Activated naive CD8-positive, alpha-beta T cell treated with anti-CD3 and anti-CD28 coated beads for 36 hours (primary cell): ENCODE measurements around the gene CFD. TPM values are rescaled to one million over a fixed set of nuclear protein-coding genes. Genes with fewer than 3 reads are reported as not detected.

ENCODE experiments used
- DNase-seq: peaks from one replicate; pipeline ENCODE4 v3.0.0; 2021
- H3K27ac Mint-ChIP-seq: one replicate; pipeline ENCODE4 v1.8.0; 2022; ENCODE audit warnings: mild to moderate bottlenecking, moderate library complexity, mixed read lengths
- H3K27me3 Mint-ChIP-seq: one replicate; pipeline ENCODE4 v1.8.0; 2022; ENCODE audit warnings: mild to moderate bottlenecking, mixed read lengths
- H3K36me3 Mint-ChIP-seq: one replicate; pipeline ENCODE4 v1.8.0; 2021; ENCODE audit warnings: mild to moderate bottlenecking, mixed read lengths
- H3K4me1 Mint-ChIP-seq: one replicate; pipeline ENCODE4 v1.8.0; 2021; ENCODE audit warnings: mixed read lengths
- H3K4me3 Mint-ChIP-seq: one replicate; pipeline ENCODE4 v1.8.0; 2022; ENCODE audit warnings: mild to moderate bottlenecking, moderate library complexity, mixed read lengths
- H3K9me3 Mint-ChIP-seq: one replicate; pipeline ENCODE4 v1.8.0; 2022; ENCODE audit warnings: mixed read lengths
- total RNA-seq, 2 experiments: library from RNA; stranded (reverse); gene quantifications; one replicate each; pipeline ENCODE4 v1.2.3, GENCODE V29; 2021

CFD gene
- total RNA-seq, 2 experiments from 2014 or later = 1.8 TPM

- H3K27ac Mint-ChIP-seq = peak overlapping the region; percentile 16
- H3K27me3 Mint-ChIP-seq = no peaks in the 10 kb centered on the region
- H3K4me3 Mint-ChIP-seq = no peak overlapping the region
- DNase-seq = peak; percentile 48
- peaks cover 1% of the 10 kb centered on the region for H3K36me3 Mint-ChIP-seq
- peaks cover 7% of the 10 kb centered on the region for H3K4me1 Mint-ChIP-seq
- no peaks in the 10 kb centered on the region for H3K9me3 Mint-ChIP-seq
Measured at GRCh38 chr19:898663-899062, 39.2 kb downstream of the CFD start.

GRCh38 chr19:899336-900042 lies 40.0 kb downstream of the CFD start:
- no peaks in the 10 kb centered on the region for H3K27me3 Mint-ChIP-seq
- H3K4me3 Mint-ChIP-seq = no peak overlapping the region
- no peaks in the 10 kb centered on the region for H3K9me3 Mint-ChIP-seq
- peaks cover 10% of the 10 kb centered on the region for H3K4me1 Mint-ChIP-seq
- peaks cover 1% of the 10 kb centered on the region for H3K36me3 Mint-ChIP-seq
- no peak for DNase-seq
- no peak overlapping the region for H3K27ac Mint-ChIP-seq

- H3K4me1 Mint-ChIP-seq = peaks cover 10% of the 10 kb centered on the region
- no peak overlapping the region for H3K4me3 Mint-ChIP-seq
- no peaks in the 10 kb centered on the region for H3K27me3 Mint-ChIP-seq
- H3K9me3 Mint-ChIP-seq = no peaks in the 10 kb centered on the region
- DNase-seq = no peak
- H3K36me3 Mint-ChIP-seq = peaks cover 1% of the 10 kb centered on the region
- no peak overlapping the region for H3K27ac Mint-ChIP-seq
Measured at GRCh38 chr19:900043-900301, 40.5 kb downstream of the CFD start.

GRCh38 chr19:900302-901111 lies 41.0 kb downstream of the CFD start:
- Mint-ChIP-seq H3K27ac (no peak overlapping the region), H3K4me3 (no peak overlapping the region), H3K4me1 (peaks cover 11% of the 10 kb centered on the region), H3K36me3 (peaks cover 1% of the 10 kb centered on the region), H3K9me3 (no peaks in the 10 kb centered on the region), H3K27me3 (no peaks in the 10 kb centered on the region)
- no peak for DNase-seq

GRCh38 chr19:901216-902092 lies 42.0 kb downstream of the CFD start:
- H3K4me3 Mint-ChIP-seq = no peak overlapping the region
- H3K9me3 Mint-ChIP-seq = no peaks in the 10 kb centered on the region
- peaks cover 17% of the 10 kb centered on the region for H3K4me1 Mint-ChIP-seq
- peaks cover 3% of the 10 kb centered on the region for H3K36me3 Mint-ChIP-seq
- H3K27me3 Mint-ChIP-seq = no peaks in the 10 kb centered on the region
- no peak for DNase-seq
- H3K27ac Mint-ChIP-seq = no peak overlapping the region

- no peaks in the 10 kb centered on the region for H3K9me3 Mint-ChIP-seq
- no peaks in the 10 kb centered on the region for H3K27me3 Mint-ChIP-seq
- H3K4me1 Mint-ChIP-seq = peaks cover 23% of the 10 kb centered on the region
- H3K4me3 Mint-ChIP-seq = no peak overlapping the region
- H3K36me3 Mint-ChIP-seq = peaks cover 3% of the 10 kb centered on the region
- DNase-seq = no peak
- H3K27ac Mint-ChIP-seq = no peak overlapping the region
Measured at GRCh38 chr19:902093-902370, 42.6 kb downstream of the CFD start.

GRCh38 chr19:902446-903226 lies 43.2 kb downstream of the CFD start:
- Mint-ChIP-seq H3K4me3 (no peak overlapping the region), H3K9me3 (no peaks in the 10 kb centered on the region), H3K4me1 (peaks cover 29% of the 10 kb centered on the region)

GRCh38 chr19:903266-903797 lies 43.9 kb downstream of the CFD start:
- H3K9me3 Mint-ChIP-seq = no peaks in the 10 kb centered on the region
- H3K27ac Mint-ChIP-seq = no peak overlapping the region
- no peaks in the 10 kb centered on the region for H3K27me3 Mint-ChIP-seq

More at GRCh38 chr19:902446-903226, 43.2 kb downstream of the CFD start:
- Mint-ChIP-seq H3K27ac (no peak overlapping the region), H3K27me3 (no peaks in the 10 kb centered on the region), H3K36me3 (peaks cover 3% of the 10 kb centered on the region)
- no peak for DNase-seq

GRCh38 chr19:904545-904944 lies 45.1 kb downstream of the CFD start:
- H3K9me3 Mint-ChIP-seq = no peaks in the 10 kb centered on the region
- peaks cover 42% of the 10 kb centered on the region for H3K4me1 Mint-ChIP-seq
- no peak overlapping the region for H3K27ac Mint-ChIP-seq
- H3K4me3 Mint-ChIP-seq = no peak overlapping the region
- no peaks in the 10 kb centered on the region for H3K27me3 Mint-ChIP-seq
- DNase-seq = no peak
- peaks cover 7% of the 10 kb centered on the region for H3K36me3 Mint-ChIP-seq

More at GRCh38 chr19:903266-903797, 43.9 kb downstream of the CFD start:
- Mint-ChIP-seq H3K36me3 (peaks cover 4% of the 10 kb centered on the region), H3K4me3 (no peak overlapping the region), H3K4me1 (peaks cover 30% of the 10 kb centered on the region)
- no peak for DNase-seq

- peaks cover 48% of the 10 kb centered on the region for H3K4me1 Mint-ChIP-seq
- no peaks in the 10 kb centered on the region for H3K27me3 Mint-ChIP-seq
- no peak for DNase-seq
- peak overlapping the region; percentile 12 for H3K4me3 Mint-ChIP-seq
- peak overlapping the region; percentile 85 for H3K27ac Mint-ChIP-seq
- no peaks in the 10 kb centered on the region for H3K9me3 Mint-ChIP-seq
- H3K36me3 Mint-ChIP-seq = peaks cover 18% of the 10 kb centered on the region
Measured at GRCh38 chr19:906480-906879, 47.0 kb downstream of the CFD start.

- Mint-ChIP-seq H3K9me3 (no peaks in the 10 kb centered on the region), H3K4me3 (peak overlapping the region; percentile 10), H3K27ac (peak overlapping the region; percentile 85), H3K4me1 (peaks cover 47% of the 10 kb centered on the region), H3K27me3 (no peaks in the 10 kb centered on the region), H3K36me3 (peaks cover 18% of the 10 kb centered on the region)
- DNase-seq = peak; percentile 67
Measured at GRCh38 chr19:907183-907853, 47.9 kb downstream of the CFD start.

GRCh38 chr19:911197-912033 lies 52.0 kb downstream of the CFD start:
- peaks cover 36% of the 10 kb centered on the region for H3K4me1 Mint-ChIP-seq
- peak overlapping the region; percentile 68 for H3K27ac Mint-ChIP-seq
- no peaks in the 10 kb centered on the region for H3K27me3 Mint-ChIP-seq
- no peak for DNase-seq
- H3K4me3 Mint-ChIP-seq = peak overlapping the region; percentile 65
- H3K36me3 Mint-ChIP-seq = peaks cover 17% of the 10 kb centered on the region
- H3K9me3 Mint-ChIP-seq = no peaks in the 10 kb centered on the region
